Measurements from ENCODE around the gene C17orf114.
"Not testable (repeated sequence)": the region's sequence is repeated elsewhere in the genome, so short reads cannot be mapped to it uniquely, and the experiment has no call there.

The C17orf114 gene

DNA sequence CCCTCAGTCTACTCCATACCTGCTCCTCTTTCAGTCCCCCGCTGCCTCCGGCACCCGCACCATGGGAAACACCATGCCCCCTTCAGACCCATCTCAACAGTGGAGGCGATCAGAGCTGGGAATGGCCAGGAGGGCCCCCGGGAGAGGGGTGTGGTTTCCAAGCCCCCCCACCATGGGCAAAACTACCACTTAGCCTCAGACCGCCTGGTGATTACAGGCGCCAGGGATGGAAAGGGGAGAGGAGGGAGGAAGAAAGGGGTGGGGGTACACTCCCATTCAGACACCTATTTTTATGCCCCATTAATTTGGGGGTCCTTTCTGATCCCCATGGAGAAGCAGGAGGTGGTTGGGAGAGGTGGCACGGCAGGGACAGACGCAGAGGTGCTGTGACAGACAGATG, at the start of gene C17orf114:
Gene C17orf114, minus strand, starts transcription at position 101 of the 400 bp plus-strand sequence.
- no peak for DNase-seq (ENCODE audit: extremely low read depth, low read depth, low spot score)

DNA sequence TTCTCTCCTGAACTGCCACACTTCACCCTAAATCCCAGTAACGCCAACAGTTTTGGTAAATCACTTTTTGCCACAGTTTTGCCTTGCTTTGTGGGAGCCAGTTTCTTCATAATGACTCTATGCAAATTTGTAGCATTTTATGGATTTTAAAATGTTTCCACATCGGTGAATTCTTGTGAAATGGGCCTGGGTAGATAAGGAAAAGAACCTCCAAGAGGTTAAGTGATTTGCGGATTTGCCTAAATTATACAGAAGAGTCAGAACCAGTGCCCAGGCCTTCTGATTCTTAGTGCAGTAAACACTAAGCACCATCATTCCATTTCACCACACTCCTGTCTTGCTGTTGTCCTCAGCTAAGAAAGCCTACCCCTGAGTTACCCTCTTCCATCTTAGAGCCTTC, 49.0 kb upstream of the C17orf114 start:
- DNase-seq (ENCODE audit: extremely low read depth, low read depth, low spot score): no peak

DNA sequence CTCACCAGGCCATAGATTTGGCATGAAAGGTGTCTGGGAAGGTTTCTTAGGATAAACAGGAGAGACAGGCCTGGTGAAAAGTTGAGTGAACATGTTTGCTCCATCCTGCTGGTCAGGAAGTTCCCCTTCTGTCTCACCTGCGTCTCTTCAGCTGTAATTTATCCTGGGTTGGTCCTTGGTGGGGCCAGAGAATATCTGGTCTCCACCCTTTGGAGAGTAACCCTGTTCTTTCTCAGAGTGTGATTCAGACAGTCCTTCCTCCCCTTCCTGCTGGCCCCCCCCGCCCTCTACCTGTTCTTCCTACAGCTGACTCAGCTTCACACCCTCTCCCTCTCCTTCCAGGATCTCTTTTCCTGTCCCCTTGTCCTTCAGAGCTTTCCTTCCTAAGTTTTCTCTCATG, 48.1 kb upstream of the C17orf114 start:
- no peak for DNase-seq (ENCODE audit: extremely low read depth, low read depth, low spot score)

DNA sequence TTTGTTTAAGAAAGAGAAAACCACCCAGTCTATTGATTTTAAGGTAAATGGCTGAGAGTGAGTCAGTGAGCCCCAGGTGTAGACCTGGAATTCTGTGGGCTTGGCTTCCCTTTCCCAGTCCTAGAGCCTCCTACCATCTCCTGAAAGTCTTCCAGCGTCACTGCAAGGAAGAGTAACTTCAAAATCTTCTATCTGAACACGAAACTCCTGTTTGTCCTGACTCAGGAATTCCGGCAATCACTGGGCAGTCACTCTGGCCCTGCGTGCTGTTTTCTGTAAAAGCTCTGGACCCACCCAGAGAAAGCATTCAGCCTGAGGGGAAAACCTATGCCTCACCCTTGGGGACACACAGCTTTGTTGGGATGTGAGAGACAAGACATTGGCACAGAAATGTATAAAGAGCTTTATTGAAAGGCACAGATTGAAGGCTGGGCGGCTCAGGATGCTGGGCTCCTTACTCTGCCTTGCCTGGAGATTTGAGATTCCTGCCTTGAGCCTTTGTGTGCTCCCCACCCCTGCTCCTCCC, 46.9 kb upstream of the C17orf114 start:
- DNase-seq (ENCODE audit: extremely low read depth, low read depth, low spot score): no peak

DNA sequence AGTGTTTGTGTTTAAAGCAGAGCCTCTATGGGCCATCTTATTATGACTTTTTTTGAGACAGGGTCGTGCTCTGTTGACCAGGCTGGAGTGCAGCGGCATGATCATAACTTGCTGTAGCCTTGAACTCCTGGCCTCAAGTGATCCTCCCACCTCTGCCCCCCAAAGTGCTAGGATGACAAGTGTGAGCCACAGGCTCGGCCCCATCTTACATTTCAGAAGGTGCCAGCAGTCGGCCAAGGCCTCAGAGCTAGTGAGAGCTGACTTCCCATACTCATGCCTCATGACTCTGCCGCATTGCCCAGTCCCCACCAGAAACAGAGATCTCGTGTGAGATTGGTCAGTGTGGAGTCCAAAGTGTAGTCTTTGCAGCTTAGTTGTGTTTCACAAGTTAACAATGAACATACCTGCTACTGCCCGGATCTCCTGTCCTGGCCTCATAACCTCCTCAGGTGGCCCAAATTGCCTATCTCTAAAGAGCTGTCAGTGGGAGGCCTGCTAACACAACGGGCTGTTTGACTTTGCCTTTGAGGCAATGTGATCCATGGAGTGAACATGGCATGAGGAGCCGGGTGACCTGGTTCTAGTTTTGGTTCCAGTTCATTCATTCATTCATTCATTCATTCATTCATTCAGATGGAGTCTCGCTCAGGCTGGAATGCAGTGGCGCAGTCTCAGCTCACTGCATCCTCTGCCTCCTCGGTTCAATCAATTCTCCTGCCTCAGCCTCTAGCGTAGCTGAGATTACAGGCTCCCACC, 44.7 kb upstream of the C17orf114 start:
- no peak for DNase-seq (ENCODE audit: extremely low read depth, low read depth, low spot score)

DNA sequence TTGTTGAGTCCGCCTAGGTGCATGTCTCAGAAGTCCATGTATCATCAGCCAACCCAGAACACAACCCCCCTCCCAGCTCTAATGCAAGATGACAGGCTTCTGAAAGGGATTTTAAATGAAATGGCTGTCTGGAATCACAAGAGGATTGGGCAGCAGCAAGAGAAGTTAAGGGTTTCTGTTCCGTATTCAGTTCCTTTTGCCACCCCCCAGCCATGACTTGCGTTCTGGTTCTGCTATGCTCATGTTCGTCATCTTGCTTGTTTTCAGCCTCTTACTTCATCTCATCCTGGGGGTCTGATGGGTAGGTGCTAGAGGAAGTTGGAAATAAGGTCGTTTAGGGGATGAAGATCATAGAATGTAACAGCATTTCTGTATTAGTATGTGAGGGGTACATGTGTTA, 43.0 kb upstream of the C17orf114 start:
- no peak for DNase-seq (ENCODE audit: extremely low read depth, low read depth, low spot score)

DNA sequence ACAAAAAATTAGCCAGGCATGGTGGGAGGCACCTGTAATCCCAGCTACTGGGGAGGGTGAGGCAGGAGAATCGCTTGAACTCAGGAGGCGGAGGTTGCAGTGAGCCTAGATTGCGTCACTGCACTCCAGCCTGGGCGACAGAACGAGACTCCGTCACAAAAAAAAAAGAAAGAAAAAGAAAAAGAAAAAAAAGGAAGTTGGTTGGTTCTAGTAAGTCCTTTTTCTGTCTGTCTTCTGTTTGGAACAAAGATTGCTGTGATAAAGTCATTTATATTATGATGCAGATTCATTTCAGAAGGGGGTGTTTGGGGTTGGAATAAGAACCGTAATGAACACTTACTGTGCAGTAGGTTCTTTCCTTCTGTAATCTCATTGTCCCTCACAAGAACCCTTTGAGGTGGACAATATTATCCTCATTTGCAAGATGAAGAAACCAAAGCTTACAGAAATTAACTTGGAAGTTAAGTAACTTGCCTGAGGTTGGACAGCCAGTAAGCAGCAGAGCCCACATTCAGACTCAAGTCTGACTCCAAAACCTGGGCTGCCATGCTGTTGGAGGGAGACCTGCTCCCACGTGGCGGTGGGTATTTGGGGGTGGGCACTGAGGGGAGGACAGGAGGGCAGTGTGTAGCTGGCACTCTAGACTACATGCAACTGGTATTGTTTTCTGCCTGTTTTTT, 41.3 kb upstream of the C17orf114 start:
- DNase-seq (ENCODE audit: extremely low read depth, low read depth, low spot score): no peak

DNA sequence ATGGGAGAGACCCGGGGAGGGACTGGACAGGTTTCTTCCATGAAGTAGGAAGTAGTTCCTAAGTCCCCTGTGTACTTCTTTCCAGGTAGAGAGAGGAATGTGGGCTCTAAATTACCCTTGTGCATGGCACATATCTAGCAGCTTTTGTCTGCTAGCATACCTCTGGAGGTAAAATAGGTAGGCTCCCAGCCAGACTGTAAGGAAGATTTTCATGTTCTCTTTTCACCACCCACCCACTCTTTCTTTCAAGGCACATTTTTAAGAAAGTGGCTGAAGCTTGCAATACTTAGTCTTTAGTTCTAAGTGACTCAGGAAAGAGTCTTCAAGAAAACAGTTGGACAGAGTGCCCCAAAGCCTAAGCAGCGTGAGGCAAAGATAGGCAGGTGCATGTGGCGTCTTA, 40.2 kb upstream of the C17orf114 start:
- no peak for DNase-seq (ENCODE audit: extremely low read depth, low read depth, low spot score)

DNA sequence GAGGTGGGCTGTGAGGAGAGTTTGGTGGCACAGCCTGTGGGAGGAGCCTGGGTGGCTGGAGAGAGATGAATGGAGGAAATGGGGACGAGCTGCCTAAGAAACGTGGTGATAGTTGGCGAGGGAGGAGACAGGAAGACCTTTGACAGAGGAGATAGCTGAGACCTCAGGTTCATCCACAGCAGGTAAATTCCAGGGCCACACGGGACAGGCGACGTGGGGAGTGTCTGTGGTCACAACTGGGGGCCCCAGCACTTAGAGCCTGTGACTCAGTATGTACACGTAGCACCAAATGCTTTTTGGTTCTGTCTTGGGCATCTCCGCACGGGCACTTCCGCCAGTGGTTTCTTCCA, 38.7 kb upstream of the C17orf114 start:
- no peak for DNase-seq (ENCODE audit: extremely low read depth, low read depth, low spot score)

DNA sequence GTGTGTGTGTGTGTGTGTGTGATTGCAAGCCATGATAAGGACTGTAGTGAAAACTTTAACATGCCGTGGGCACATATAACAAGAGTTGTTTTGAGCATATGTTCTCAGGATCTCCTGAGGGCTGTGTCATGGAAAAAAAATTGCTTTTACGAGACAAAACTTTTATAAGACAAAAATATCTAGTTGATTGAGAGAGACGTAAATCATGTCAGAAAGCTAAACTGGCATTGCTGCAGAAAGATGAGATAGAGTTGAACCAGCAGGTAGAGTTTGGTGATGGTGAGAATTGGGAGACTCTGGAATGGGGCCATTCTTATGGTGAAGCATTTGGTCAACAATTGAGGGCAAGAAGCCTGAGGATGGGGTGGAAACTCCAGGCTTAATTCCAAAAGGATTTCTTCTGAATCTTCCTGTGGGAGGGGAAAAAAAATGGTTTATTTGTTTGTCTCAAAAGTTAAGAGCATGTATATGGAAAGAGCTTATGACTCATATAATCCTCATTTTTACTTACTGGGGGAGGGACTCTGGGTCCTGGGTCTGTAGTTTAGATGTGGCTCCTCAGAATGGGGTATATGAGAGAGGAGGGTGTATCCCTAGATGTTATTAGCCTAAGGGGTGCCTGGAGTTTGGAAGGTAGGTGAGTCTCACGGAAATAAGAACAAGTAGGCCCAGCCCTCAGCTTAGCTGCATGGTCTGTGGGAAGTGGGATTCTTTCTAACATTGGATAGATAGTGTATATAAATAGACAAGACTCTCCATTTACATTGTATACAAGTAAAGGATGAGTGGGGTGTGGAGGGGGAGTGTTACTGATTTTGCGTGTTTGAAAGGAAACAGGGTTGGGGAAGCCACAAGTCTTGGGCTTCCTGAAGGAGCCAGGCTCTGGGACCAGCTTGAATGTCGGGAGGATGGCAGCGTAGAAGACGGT, 38.1 kb upstream of the C17orf114 start:
- DNase-seq (ENCODE audit: extremely low read depth, low read depth, low spot score): no peak

DNA sequence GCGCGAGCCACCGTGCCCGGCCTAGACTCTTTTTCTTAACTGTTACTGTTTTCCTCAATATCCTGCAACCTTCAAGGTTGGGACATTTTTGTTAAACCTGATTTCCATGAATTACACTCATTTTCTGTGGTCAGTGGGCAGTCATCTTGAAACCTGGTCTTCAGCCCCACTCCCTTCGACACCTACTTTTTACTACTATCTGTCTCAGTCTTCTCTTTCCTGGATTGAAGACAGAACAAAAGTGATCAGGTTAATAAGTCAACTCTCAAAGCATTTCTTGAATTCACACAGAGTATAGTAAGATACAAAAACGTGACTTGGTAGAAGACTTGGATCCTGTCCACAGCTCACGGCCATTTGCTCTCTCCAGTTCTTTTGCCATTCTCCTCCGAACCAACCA, 37.1 kb upstream of the C17orf114 start:
- no peak for DNase-seq (ENCODE audit: extremely low read depth, low read depth, low spot score)

DNA sequence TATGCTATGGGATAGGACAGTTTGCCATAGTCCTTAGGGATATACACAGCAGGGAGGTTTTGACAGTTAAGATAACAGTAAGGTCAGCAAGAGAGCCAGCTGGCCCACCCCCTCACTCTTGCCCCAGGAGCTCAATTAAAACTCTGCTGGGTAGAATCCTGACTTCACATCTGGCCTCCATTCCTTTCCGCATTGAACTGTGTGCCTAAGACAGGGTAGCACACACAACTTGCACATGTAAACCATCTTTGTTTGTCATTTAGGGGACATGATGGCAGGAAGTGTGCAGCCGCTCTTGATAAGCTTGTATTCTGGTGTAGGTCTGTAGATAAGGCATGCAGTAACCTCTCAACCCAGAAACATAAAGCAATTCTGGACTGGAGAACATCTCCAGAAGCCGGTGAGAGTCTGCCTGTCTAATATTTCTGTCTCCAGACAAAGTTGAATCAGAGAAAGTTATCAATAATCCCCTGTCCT, 36.2 kb upstream of the C17orf114 start:
- DNase-seq (ENCODE audit: extremely low read depth, low read depth, low spot score): no peak

DNA sequence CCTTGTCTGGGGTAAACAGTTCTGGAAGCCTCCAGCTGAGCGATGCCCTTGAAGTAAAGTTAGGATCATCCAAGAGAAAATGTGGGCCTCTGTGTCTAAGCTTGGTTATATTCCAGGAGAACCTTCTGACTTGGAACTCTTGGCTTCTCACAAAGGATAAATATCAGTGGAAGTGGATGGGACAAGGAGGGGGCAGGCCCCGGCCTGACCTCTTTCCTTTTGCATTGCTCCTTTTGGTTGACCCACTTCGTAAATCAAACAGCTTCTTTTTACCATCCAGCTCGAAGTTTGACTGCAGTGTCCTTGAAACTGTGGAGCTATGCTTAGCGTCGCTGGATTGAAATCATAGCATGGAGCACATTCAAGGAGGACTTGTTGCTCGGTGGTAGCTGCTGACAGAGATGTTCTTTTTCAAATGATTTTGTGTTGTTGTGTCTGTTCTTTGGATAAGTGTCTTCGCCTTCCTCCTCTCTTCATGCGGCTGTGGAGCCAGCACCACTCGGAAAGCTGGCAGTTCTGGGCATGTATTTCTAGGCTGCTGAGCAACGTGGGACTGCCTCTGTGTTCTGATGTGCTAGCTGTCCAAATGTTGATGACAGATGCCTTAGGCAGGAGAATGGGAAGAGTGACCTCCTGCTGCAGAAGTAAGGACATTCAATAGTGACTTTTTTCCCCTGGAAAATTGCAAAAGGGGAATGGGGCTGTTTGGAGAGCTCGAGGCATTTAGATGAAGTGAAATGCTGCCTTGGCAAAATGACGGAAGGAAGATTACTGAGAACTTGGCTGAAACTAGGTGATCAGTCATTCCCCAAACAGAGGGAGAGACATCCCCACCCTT, 35.6 kb upstream of the C17orf114 start:
- DNase-seq (ENCODE audit: extremely low read depth, low read depth, low spot score): no peak

DNA sequence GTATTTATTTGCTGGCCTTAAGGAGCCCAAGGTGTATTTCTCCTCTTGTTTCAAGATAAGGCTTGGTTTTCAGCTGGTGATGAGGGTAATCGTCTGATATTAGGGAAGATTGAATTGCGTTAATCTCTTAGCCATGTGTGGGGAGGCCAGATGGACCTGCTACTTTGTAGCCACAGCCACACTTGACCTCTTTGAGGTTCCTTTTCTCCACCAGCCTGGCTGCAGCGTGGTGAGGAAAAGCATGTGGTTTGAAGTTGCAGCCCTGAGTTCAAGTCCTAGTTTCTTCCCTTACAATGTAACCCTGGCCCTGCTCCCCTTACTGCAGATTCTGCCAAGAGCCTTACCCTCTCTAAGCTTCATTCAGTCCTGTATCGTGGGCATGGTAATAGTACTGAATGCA, 34.1 kb upstream of the C17orf114 start:
- no peak for DNase-seq (ENCODE audit: extremely low read depth, low read depth, low spot score)

DNA sequence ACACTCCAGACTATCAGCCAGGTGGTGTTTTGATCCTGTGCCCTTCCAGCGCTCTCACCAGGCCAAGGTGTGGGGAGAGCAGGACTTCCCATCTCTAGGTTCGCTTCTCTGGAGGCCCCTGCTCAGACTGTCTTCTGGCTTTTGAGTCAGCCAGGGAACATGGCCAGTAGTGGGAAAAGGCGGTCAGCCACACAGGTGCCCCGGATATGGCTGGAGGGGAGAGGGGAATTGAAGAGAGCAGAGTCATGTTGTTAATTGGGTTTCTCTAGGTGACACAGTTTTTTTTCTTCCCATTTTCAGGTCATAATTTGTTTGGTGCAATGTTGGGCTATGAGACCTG, 32.5 kb upstream of the C17orf114 start:
- no peak for DNase-seq (ENCODE audit: extremely low read depth, low read depth, low spot score)

DNA sequence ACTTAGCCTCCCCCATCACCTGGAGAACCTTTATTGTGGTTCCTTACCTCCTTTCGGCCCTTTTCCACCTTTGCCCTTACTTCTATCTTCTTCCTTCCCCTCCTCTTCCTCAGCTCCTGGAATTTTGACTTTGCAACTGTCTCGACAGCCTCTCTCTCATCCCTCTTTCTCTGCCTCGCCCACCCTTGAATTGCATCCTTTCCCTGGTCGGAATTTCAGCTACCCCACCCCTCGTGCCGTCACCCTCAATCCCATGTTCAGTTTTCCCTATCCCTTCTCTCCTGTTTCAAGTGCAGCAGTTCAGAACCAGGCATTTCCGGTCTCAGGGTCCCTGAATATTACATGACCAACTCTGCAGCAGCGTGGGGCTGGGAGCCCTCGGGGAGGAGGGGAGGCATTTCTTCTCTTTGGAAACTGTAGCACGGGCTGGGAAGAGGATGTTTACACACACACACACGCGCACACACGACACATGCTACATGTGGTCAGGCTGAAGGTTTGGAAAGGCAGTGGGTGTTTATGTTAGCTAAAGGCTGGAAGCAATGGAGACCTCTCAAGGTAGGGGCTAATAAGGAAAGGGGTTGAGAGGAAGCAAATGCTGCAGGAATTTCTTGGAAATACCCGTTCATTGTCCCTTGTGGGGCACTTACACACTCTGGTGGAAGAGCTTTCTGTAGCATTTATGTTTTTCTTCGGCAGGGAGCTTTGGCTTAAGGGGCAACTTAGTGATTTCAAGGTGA, 32.0 kb upstream of the C17orf114 start:
- no peak for DNase-seq (ENCODE audit: extremely low read depth, low read depth, low spot score)

DNA sequence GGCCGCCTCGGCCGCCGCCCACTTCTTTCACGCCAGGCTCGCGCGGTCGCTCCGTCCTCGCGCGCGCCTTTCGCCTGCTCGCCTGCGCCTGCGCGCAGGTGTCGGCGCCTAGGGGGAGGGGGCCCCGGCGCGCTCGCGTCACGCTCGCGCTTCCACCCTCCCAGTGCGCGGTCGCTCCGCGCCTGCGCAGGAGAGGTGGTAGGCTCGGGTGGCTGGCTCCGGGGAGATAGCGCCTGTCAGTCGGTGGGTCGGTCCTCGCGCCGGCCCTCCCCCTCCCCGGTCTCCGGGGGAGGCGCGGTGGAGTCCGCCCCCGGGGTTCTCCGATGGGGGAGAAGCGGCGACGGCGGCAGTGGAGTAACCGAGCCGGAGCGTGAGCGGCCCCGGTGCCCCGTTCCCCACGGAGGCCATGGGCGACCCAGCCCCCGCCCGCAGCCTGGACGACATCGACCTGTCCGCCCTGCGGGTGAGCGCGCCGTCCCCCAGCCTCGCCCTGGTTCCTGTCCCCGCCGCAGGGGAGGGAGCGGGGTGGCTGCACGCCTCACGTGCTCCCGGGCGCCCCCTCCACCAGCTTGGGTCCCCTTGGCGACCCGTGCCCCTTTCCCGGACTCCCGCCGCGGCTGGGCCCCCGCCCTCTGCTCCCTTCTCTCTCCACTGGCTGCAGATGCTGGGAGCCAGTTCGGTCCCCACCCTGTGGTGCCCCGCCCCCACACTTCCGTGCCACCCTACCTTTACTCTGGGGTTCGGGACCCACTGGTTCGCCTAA, 31.2 kb upstream of the C17orf114 start, which contains the start of gene MINK1:
Gene MINK1, plus strand, starts transcription at position 163 of the 763 bp plus-strand sequence. Its CDS starts 244 bp downstream, at position 407.
- DNase-seq (ENCODE audit: extremely low read depth, low read depth, low spot score): no peak

DNA sequence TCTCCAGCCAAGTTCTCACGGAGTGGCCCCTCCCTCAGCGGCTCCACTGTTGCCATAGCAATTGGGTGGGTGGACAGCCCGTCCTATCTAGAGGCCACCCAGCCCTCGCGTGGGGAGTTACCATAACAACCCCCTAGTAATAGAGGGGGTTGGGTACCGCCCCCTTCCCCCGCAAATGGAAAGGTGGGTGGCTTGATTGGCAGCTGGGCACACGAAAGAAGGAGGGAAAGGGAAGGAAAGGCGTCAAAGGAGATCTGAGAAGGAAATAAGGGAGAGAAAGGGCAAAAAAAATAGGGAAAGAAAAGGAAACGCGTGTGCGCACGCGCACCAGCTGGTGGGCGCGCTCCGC, 30.7 kb upstream of the C17orf114 start:
- DNase-seq (ENCODE audit: extremely low read depth, low read depth, low spot score): not testable (repeated sequence)

DNA sequence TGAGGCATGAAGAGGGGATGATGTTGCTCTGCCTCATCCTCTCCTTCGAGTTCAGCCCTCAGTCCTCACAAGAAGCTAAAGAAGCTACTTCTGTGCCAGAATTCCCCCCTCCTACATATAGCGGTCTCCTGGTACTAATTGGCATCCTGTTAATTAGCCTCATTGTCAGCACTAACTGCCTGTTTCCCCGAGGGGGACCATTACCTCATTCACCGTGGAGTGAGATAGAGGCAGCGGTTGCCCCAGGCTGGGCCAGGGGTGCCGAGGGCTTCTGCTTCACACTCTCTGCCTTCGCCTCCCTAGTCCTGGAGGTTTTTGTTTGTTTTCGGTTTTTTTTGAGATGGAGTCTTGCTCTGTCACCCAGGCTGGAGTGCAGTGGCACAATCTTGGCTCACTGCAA, 25.3 kb upstream of the C17orf114 start:
- DNase-seq (ENCODE audit: extremely low read depth, low read depth, low spot score): no peak

Data from glomerular endothelial cell (primary cell).